ENCODE data around the gene SCARB1.

DNA sequence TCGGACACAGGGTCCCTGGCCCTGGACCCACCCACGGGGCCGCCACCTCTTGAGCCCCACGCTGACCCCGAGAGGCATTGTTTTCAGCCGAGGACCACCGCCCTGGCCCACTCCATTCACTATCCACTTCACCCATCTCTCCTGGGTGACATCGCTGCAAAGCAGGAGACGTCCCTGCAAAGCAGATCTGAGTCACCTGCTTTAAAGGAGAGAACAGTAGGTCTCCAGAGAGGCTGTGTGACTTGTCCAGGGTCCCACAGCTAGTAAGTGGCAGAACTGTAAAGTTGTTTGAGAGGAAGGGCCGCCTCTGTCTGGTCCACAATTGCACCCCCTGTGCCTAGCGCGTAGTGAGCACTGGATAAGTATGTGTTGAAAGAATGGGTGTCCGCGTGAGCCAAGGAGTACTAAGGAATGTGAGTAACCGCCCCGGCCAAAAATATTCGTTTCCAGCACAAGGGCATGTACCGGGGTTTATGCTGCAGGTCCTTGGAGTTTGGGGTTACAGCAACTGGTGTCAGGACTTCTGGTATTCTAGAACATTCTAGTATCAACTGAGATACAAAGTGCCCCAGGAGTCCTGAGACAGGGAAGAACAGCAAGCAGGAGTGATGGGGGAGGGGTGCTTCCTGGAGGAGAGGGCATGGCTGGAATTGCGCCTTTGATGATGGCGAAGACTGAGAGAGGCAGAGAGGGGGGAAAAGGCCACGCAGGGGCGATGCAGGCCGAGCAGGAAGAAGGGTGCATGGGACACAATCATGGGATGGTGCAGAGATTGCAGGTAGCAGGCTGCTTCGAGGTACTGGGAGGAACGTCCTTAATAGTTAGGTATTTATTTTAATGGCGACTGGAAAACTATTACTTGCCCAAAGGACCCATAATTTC is 91.1 kb downstream of the SCARB1 start:
- TF ChIP-seq EZH2phosphoT487 (IDR thresholded peaks at IDR 0.05; ENCODE audit: insufficient read depth, low read depth) (no peak), EZH2 (IDR thresholded peaks at IDR 0.05; ENCODE audit: insufficient read depth, poor library complexity, severe bottlenecking) (no peak)
